Liver (tissue), 9 donors: ENCODE data around the gene CYP4F3. TPM values are rescaled to one million over a fixed set of nuclear protein-coding genes. Genes with fewer than 3 reads are reported as not detected.
"Not testable (repeated sequence)": the region's sequence is repeated elsewhere in the genome, so short reads cannot be mapped to it uniquely, and the experiment has no call there.

Experiments used
- DNase-seq: peaks from one replicate; pipeline ENCODE4 v3.0.0-alpha.2; 2017; ENCODE audit warnings: low spot score
- H3K27ac ChIP-seq, 2 donors: one replicate each; pipeline ENCODE4 v1.7.0; 2013; ENCODE audit warnings: inconsistent platforms in 2 of 2, low read length in 2 of 2, control low read depth in 1 of 2, low read depth in 1 of 2, mild to moderate bottlenecking in 1 of 2
- H3K27me3 ChIP-seq, 4 donors: one replicate each; pipeline versions ENCODE4 v1.6.1 to v1.7.0; 2013; ENCODE audit warnings: low read length in 3 of 4, inconsistent platforms in 1 of 4, mild to moderate bottlenecking in 1 of 4, moderate library complexity in 1 of 4; ENCODE audit not compliant: control insufficient read depth in 4 of 4, insufficient read depth in 4 of 4
- H3K36me3 ChIP-seq, 4 donors: one replicate each; pipeline versions ENCODE4 v1.6.1 to v1.7.0; 2013; ENCODE audit warnings: low read length in 3 of 4, mild to moderate bottlenecking in 3 of 4, low read depth in 1 of 4, moderate library complexity in 1 of 4; ENCODE audit not compliant: control insufficient read depth in 4 of 4, insufficient read depth in 3 of 4
- H3K4me1 ChIP-seq, 4 donors: one replicate each; pipeline versions ENCODE4 v1.6.1 to v1.7.0; 2013; ENCODE audit warnings: low read length in 3 of 4, mild to moderate bottlenecking in 3 of 4, moderate library complexity in 1 of 4; ENCODE audit not compliant: control insufficient read depth in 4 of 4, insufficient read depth in 4 of 4
- H3K4me3 ChIP-seq, 3 donors: one replicate each; pipeline versions ENCODE4 v1.6.1 to v1.7.0; 2013; ENCODE audit warnings: low read length in 3 of 3, control low read depth in 1 of 3, low read depth in 1 of 3, mild to moderate bottlenecking in 1 of 3
- H3K9ac ChIP-seq, 2 donors: one replicate each; pipeline ENCODE4 v1.7.0; 2013; ENCODE audit warnings: low read length in 2 of 2, mild to moderate bottlenecking in 2 of 2, moderate library complexity in 2 of 2, control low read depth in 1 of 2, low read depth in 1 of 2
- H3K9me3 ChIP-seq, 4 donors: one replicate each; pipeline versions ENCODE4 v1.6.1 to v1.7.0; 2013; ENCODE audit warnings: low read length in 3 of 4; ENCODE audit not compliant: control insufficient read depth in 4 of 4
- CTCF ChIP-seq: fragments of 150-350 bp; IDR thresholded peaks from 2 replicates; pipeline ENCODE4 v1.5.1; 2017; ENCODE audit warnings: improper control_type of control experiment, low read depth, low read length; ENCODE audit not compliant: missing input control
- EGR1 ChIP-seq, 2 donors: IDR thresholded peaks; 2 replicates each; pipeline ENCODE4 v1.6.1; 2016 to 2018; ENCODE audit warnings: antibody characterized with exemption in 2 of 2, low read depth in 2 of 2
- FOXA1 ChIP-seq: IDR thresholded peaks from 2 replicates; pipeline ENCODE4 v1.6.1; 2016; ENCODE audit warnings: antibody characterized with exemption
- FOXA2 ChIP-seq: IDR thresholded peaks from 2 replicates; pipeline ENCODE4 v1.6.1; 2016; ENCODE audit warnings: antibody characterized with exemption
- GABPA ChIP-seq, 2 donors: IDR thresholded peaks in 1 of 2; conservative IDR thresholded peaks in 1 of 2; 2 replicates each; pipeline ENCODE4 v1.6.1; 2016; ENCODE audit warnings: antibody characterized with exemption in 2 of 2, mild to moderate bottlenecking in 1 of 2, moderate library complexity in 1 of 2
- MAX ChIP-seq: IDR thresholded peaks from 2 replicates; pipeline ENCODE4 v1.6.1; 2016; ENCODE audit warnings: antibody characterized with exemption
- NR2F2 ChIP-seq: IDR thresholded peaks from 2 replicates; pipeline ENCODE4 v1.6.1; 2016; ENCODE audit warnings: antibody characterized with exemption
- RAD21 ChIP-seq, 2 donors: IDR thresholded peaks; 2 replicates each; pipeline ENCODE4 v1.6.1; 2016; ENCODE audit warnings: antibody characterized with exemption in 2 of 2, mild to moderate bottlenecking in 2 of 2
- REST ChIP-seq: IDR thresholded peaks from 2 replicates; pipeline ENCODE4 v1.6.1; 2016; ENCODE audit warnings: antibody characterized with exemption, mild to moderate bottlenecking
- TAF1 ChIP-seq: conservative IDR thresholded peaks from 2 replicates; pipeline ENCODE4 v1.6.1; 2016; ENCODE audit warnings: antibody characterized with exemption, mild to moderate bottlenecking
- YY1 ChIP-seq: IDR thresholded peaks from 2 replicates; pipeline ENCODE4 v1.6.1; 2016; ENCODE audit warnings: antibody characterized with exemption, mild to moderate bottlenecking
- ZBTB33 ChIP-seq: IDR thresholded peaks from 2 replicates; pipeline ENCODE4 v1.6.1; 2016; ENCODE audit warnings: antibody characterized with exemption
- WGBS: extraction: QIAGEN DNeasy Blood & Tissue Kit; methylation state at CpG from one replicate; pipeline ENCODE4 v1.1.7; 2013; 5-methylcytosine and 5-hydroxymethylcytosine counted together
- polyA plus RNA-seq, 2 donors: library from polyadenylated mRNA; stranded (reverse) in 1 of 2; unstranded in 1 of 2; fragments of 200-250 nt in 1 of 2; fragments of >200 nt in 1 of 2; fragmentation: Nextera tagmentation in 1 of 2; extraction: Ambion mirVana in 1 of 2; gene quantifications; one replicate each; pipeline versions ENCODE4 v1.2.1 to v1.2.3, GENCODE V29; 2013 to 2015
- total RNA-seq, 2 donors: library from RNA; depleted of rRNA; stranded (reverse); fragments of >200 nt; gene quantifications; one replicate each; pipeline ENCODE4 v1.2.3, GENCODE V29; 2014
- donor health status: healthy.
- donor health status: healthy.
- donor health status: healthy.
- donor health status: healthy.
- donor health status: healthy.

The CYP4F3 gene
- total and polyA plus RNA-seq, 4 donors: 58.4 to 168 (median 128) TPM

- H3K4me3 ChIP-seq: no peak overlapping the region
- 85% methylated on average over 2 of the region's 2 CpGs for WGBS
Observed at GRCh38 chr19:15649526-15649925, 8.8 kb downstream of the CYP4F3 start.

GRCh38 chr19:15650123-15650522 is 9.4 kb downstream of the CYP4F3 start:
- not testable (repeated sequence) for H3K27ac ChIP-seq, H3K27me3 ChIP-seq, H3K9me3 ChIP-seq, DNase-seq, H3K4me3 ChIP-seq, H3K9ac ChIP-seq
- Histone ChIP-seq H3K36me3 (peaks cover 10 to 50% (median 35%) of the 10 kb centered on the region in 4 donors), H3K4me1 (peaks cover 12 to 66% (median 38%) of the 10 kb centered on the region in 4 donors)

More at GRCh38 chr19:15649526-15649925, 8.8 kb downstream of the CYP4F3 start:
- peaks cover 13 to 68% (median 44%) of the 10 kb centered on the region in 4 donors for H3K4me1 ChIP-seq
- TF ChIP-seq FOXA2: no peak
- no peak for TF ChIP-seq EGR1 (IDR thresholded peaks at IDR 0.05; ENCODE audit: low read depth in 2 of 2)
- TF ChIP-seq MAX: no peak
- TF ChIP-seq TAF1: no peak
- TF ChIP-seq ZBTB33: no peak
- TF ChIP-seq YY1: no peak
- TF ChIP-seq REST: no peak
- no peak for TF ChIP-seq GABPA (IDR thresholded peaks at IDR 0.05 in 1 of 2, conservative IDR thresholded peaks at IDR 0.05 in 1 of 2)
- no peak for TF ChIP-seq FOXA1
- TF ChIP-seq RAD21 (IDR thresholded peaks at IDR 0.05): no peak
- TF ChIP-seq NR2F2: no peak
- no peak for TF ChIP-seq CTCF
- H3K27ac ChIP-seq: no peak overlapping the region
- no peaks in the 10 kb centered on the region for H3K9me3 ChIP-seq
- no peaks in the 10 kb centered on the region for H3K27me3 ChIP-seq
- peaks cover 10 to 50% (median 34%) of the 10 kb centered on the region in 4 donors for H3K36me3 ChIP-seq
- no peak overlapping the region for H3K9ac ChIP-seq
- DNase-seq: no peak
